Epithelial cell of esophagus (primary cell): ENCODE measurements around the gene RPS18.
"Not testable (repeated sequence)": the region's sequence is repeated elsewhere in the genome, so short reads cannot be mapped to it uniquely, and the experiment has no call there.

ENCODE experiments used
- DNase-seq: peaks from one replicate; pipeline ENCODE4 v3.0.0; 2010; ENCODE audit warnings: low read depth
- H3K4me3 ChIP-seq: 2 replicates; pipeline ENCODE4 v1.5.1; 2011; ENCODE audit warnings: mild to moderate bottlenecking, low read length, control low read depth
- TF ChIP-seq, protein P1 (sequence below): IDR thresholded peaks from 2 replicates; pipeline ENCODE4 v1.5.1; 2011; ENCODE audit warnings: low read depth, mild to moderate bottlenecking, low read length, control low read depth, inconsistent platforms; ENCODE audit not compliant: insufficient read depth; ENCODE audit errors: missing control alignments

RPS18 gene

GRCh38 chr6:33272275-33273128, 627 bp downstream of the RPS18 start:
- DNase-seq, result no peak
- peak overlapping the region; percentile 100 for H3K4me3 ChIP-seq
- TF ChIP-seq, protein P1, sequence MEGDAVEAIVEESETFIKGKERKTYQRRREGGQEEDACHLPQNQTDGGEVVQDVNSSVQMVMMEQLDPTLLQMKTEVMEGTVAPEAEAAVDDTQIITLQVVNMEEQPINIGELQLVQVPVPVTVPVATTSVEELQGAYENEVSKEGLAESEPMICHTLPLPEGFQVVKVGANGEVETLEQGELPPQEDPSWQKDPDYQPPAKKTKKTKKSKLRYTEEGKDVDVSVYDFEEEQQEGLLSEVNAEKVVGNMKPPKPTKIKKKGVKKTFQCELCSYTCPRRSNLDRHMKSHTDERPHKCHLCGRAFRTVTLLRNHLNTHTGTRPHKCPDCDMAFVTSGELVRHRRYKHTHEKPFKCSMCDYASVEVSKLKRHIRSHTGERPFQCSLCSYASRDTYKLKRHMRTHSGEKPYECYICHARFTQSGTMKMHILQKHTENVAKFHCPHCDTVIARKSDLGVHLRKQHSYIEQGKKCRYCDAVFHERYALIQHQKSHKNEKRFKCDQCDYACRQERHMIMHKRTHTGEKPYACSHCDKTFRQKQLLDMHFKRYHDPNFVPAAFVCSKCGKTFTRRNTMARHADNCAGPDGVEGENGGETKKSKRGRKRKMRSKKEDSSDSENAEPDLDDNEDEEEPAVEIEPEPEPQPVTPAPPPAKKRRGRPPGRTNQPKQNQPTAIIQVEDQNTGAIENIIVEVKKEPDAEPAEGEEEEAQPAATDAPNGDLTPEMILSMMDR, result no peak

DNA sequence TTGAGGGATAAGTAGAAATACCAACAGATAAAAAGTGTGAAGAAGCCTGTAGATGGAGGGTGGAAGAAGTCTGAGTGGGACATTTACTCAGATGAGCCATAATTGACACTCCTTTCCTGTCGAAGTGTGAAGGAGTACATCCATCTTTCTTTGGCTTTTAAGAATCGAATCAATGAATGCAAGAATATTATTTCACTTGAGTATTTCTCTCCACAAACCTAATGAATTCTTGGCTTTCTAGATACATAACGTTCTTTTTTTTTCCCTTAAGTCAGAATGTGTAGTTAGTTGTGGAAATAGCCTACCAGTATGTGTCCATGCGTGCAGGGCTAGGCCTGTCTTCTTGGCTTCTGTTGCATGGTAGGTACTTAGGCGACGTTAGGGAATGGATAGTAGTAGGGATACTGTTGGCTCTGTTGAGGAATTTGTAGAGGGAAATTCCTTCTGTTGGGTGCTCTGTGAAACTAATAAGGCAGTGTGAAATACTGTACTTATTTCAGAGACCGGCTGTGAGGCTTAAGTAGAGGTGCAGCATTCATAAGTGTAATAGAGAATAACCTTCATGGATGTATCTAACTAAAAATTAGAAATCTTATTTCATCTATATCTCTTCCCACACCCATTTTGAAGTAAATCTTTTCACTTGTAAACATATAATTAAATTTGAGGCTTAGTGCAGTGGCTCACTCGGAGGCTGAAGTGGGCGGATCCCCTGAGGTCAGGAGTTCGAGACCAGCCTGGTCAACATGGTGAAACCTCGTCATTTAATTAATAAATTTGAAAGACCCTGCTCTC, 1.5 kb downstream of the RPS18 start:
- TF ChIP-seq, protein P1, result no peak
- no peak for DNase-seq
- H3K4me3 ChIP-seq, result peak overlapping the region; percentile 100

DNA sequence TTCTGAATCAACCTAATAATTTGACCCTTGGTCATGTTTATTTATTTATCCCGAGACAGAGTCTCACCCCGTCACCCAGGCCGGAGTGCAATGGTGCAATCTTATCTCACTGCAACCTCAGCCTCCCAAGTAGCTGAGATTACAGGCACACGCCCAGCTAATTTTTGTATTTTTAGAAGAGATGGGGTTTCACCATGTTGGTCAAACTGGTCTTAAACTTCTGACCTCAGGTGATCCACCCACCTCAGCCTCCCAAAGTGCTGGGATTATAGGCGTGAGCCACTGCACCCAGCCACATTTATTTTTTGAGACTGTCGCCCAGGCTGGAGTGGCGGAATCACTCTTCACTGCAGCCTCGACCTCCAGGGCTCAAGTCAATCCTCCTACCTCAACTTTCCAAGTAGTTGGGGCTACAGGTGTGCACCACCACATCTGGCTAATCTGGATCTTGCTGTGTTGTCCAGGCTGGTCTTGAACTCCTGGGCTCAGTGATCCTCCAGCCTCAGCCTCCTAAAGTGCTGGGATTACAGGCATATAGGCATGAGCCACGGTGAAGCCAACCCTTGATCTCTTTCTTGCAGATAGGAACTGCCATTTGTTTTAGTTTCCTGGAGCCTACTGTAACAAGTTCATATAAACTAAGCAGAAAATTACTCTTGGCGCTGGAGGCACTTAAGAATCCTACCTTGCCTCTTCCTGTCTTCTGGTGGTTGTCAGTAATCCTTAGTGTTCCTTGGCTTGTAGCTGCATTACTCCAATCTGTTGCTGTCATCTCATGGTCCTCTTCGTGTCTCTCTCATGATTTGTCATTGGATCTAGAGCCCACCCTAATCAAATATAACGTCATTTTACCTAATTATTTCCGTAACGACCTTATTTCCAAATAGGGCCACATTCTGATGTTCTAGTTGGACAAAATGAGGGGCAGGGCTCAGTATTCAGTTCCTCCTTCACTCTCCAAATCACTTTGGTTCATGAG, 2.3 kb downstream of the RPS18 start:
- peak overlapping the region; percentile 100 for H3K4me3 ChIP-seq
- DNase-seq, result no peak
- TF ChIP-seq, protein P1, result no peak

GRCh38 chr6:33275795-33276580, 4.1 kb downstream of the RPS18 start:
- H3K4me3 ChIP-seq, result peak overlapping the region; percentile 68
- DNase-seq, result not testable (repeated sequence)

GRCh38 chr6:33276581-33276863, 4.6 kb downstream of the RPS18 start:
- TF ChIP-seq, protein P1, result no peak
- no peak for DNase-seq
- peak overlapping the region; percentile 68 for H3K4me3 ChIP-seq

- peak; percentile 95 for DNase-seq
Measured at GRCh38 chr6:33276864-33277662, 5.2 kb downstream of the RPS18 start, which contains the start of gene B3GALT4. Gene B3GALT4 (plus strand): TSS chr6:33277123. CDS start chr6:33277420, 297 bp downstream.

More at GRCh38 chr6:33276864-33277662, 5.2 kb downstream of the RPS18 start, which contains the start of gene B3GALT4:
- peak within 1 kb of the TSS; percentile 68 for H3K4me3 ChIP-seq
- TF ChIP-seq, protein P1, result peak; percentile 29
